ENCODE results near the gene NEUROD6. TPM values are rescaled to one million over a fixed set of nuclear protein-coding genes. Genes with fewer than 3 reads are reported as not detected.
A peak's percentile ranks its signal among the peaks of the same experiment; 100 is the strongest.

The NEUROD6 gene
- total RNA-seq, 6 donors from 2014 or later = not detected

DNA sequence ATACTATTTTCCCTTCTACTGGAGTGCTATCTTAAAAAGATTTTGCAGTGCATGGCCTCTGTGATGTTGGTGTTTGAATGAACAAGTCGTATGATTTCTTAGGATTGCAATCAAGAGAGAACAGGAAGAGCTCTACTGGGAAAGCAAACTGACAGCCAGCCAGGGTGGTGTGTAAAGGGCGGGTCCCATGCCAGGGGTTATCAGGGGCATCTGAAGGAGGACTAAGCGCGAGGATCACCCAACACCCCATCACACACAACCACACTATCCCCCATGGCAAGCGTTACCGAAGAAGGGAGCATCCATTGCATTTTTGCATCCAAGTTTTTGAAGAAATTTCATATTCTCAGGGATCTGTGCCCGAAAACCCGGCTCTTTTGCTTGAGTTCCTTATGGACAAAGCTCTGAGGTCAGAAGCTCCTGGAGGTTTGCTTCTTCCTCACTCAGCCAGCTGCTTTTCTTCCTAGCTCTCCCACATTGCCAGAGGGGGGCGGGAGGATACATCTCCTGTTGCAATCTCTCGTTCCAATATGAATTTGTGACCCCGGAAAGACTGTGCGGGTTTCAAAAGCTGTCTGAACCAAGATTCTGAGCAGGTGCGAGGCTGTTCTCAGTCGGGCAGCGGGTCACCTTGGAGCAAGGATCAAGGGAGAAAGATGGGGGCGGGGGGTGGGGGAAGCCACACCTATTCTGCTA lies 5.2 kb downstream of the NEUROD6 start:
- H3K4me3 ChIP-seq = peak overlapping the region in 1 of 4 donors; percentile 2

DNA sequence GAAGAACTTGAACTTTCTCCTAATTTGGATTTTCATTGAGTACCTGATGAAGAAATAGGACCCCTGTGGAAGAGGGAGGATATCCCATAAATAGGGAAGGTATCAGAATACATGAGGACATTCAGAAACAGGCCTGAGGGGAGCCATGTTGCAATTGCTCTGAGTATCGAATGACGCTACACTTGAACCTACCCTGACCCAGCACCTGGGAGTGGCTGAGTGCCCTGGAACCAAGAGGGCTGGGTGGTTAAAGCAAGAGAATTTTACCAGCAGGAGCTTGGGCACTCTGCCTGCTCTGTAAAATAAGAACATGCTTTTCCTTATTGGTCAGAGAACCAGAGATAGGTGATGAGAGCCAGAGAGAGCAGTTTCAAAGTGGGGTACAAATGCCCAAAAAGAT lies 7.2 kb downstream of the NEUROD6 start:
- 45 to 62% methylated on average over 2 of the region's 2 CpGs for WGBS, 2 donors
- Histone ChIP-seq H3K27ac (no peak overlapping the region), H3K27me3 (peaks cover 0 to 10% (median 3%) of the 10 kb centered on the region in 4 donors), H3K36me3 (no peaks in the 10 kb centered on the region), H3K4me3 (no peak overlapping the region), H3K4me1 (peaks cover 0 to 10% (median 6%) of the 10 kb centered on the region in 4 donors), H3K9me3 (no peaks in the 10 kb centered on the region)
- ATAC-seq (ENCODE audit: low FRiP score in 2 of 2) = no peak
- no peak for DNase-seq
- TF ChIP-seq POLR2A (IDR thresholded peaks at IDR 0.05) = no peak
- TF ChIP-seq, protein P1, sequence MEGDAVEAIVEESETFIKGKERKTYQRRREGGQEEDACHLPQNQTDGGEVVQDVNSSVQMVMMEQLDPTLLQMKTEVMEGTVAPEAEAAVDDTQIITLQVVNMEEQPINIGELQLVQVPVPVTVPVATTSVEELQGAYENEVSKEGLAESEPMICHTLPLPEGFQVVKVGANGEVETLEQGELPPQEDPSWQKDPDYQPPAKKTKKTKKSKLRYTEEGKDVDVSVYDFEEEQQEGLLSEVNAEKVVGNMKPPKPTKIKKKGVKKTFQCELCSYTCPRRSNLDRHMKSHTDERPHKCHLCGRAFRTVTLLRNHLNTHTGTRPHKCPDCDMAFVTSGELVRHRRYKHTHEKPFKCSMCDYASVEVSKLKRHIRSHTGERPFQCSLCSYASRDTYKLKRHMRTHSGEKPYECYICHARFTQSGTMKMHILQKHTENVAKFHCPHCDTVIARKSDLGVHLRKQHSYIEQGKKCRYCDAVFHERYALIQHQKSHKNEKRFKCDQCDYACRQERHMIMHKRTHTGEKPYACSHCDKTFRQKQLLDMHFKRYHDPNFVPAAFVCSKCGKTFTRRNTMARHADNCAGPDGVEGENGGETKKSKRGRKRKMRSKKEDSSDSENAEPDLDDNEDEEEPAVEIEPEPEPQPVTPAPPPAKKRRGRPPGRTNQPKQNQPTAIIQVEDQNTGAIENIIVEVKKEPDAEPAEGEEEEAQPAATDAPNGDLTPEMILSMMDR (IDR thresholded peaks at IDR 0.05) = no peak
- no peak for TF ChIP-seq EP300 (IDR thresholded peaks at IDR 0.05)
- no peak for TF ChIP-seq POLR2AphosphoS5 (IDR thresholded peaks at IDR 0.05)

More for the DNA sequence above, 5.2 kb downstream of the NEUROD6 start:
- DNase-seq (no peak), ATAC-seq (ENCODE audit: low FRiP score in 2 of 2) (no peak)
- H3K27ac ChIP-seq = no peak overlapping the region
- TF ChIP-seq POLR2AphosphoS5 (IDR thresholded peaks at IDR 0.05) (no peak), POLR2A (IDR thresholded peaks at IDR 0.05) (no peak), EP300 (IDR thresholded peaks at IDR 0.05) (no peak)
- TF ChIP-seq, protein P1 (IDR thresholded peaks at IDR 0.05) = no peak
- H3K4me1 ChIP-seq = peaks cover 0 to 10% (median 6%) of the 10 kb centered on the region in 4 donors
- no peaks in the 10 kb centered on the region for H3K36me3 ChIP-seq
- H3K9me3 ChIP-seq = no peaks in the 10 kb centered on the region
- H3K27me3 ChIP-seq = peaks cover 0 to 10% (median 3%) of the 10 kb centered on the region in 4 donors
- WGBS, 2 donors = 54 to 56% methylated on average over 16 of the region's 16 CpGs

DNA sequence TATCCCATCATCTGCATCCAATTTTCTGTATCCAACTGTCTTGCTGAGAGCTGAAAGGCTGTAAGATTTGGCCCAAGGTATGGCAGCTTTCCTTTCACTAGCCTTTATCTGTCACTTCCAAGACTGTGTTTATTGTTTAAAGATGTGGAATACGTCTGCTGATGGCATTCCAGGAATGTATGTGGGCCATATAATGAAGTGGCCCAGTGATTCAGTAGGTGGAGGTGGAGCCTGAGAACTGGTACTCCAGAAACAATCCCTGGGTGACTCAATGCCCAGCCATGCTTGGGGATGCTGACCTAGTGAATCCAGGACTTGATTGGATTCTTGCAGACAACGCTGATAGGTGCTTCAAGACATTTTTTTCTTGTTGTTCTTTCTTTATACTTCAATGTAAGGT lies 13.5 kb downstream of the NEUROD6 start:
- Histone ChIP-seq H3K9me3 (no peaks in the 10 kb centered on the region), H3K4me1 (no peaks in the 10 kb centered on the region), H3K27ac (no peak overlapping the region), H3K4me3 (no peak overlapping the region), H3K27me3 (no peaks in the 10 kb centered on the region), H3K36me3 (no peaks in the 10 kb centered on the region)
- 54 to 63% methylated on average over 2 of the region's 2 CpGs for WGBS, 2 donors
- TF ChIP-seq EP300 (IDR thresholded peaks at IDR 0.05) (no peak), POLR2AphosphoS5 (IDR thresholded peaks at IDR 0.05) (no peak), POLR2A (IDR thresholded peaks at IDR 0.05) (no peak)
- TF ChIP-seq, protein P1 (IDR thresholded peaks at IDR 0.05) = no peak
- ATAC-seq (ENCODE audit: low FRiP score in 2 of 2) (no peak), DNase-seq (no peak)

DNA sequence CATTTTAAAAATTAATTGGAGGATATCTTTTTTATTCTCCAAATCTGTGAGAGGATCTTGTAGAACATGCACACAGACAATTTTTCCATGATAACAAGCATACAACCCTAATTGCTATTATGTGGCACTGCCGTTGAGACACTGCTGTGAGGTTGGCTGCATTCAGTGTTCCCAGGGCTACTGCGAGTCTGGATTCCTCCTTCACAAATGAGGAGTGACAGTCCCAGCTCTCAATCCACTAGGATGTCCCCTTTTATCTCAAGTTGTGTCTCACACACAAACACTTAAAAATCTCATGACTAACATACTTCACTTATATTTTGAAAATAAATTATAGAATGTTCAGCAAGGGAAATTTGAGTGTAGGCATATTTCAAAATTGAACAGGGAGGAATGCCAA lies 14.1 kb downstream of the NEUROD6 start:
- DNase-seq (no peak), ATAC-seq (ENCODE audit: low FRiP score in 2 of 2) (no peak)
- H3K36me3 ChIP-seq = no peaks in the 10 kb centered on the region
- TF ChIP-seq, protein P1 (IDR thresholded peaks at IDR 0.05) = no peak
- TF ChIP-seq POLR2A (IDR thresholded peaks at IDR 0.05) (no peak), POLR2AphosphoS5 (IDR thresholded peaks at IDR 0.05) (no peak), EP300 (IDR thresholded peaks at IDR 0.05) (no peak)
- 67 to 77% methylated on average over 2 of the region's 2 CpGs for WGBS, 2 donors
- H3K27ac ChIP-seq = no peak overlapping the region
- no peaks in the 10 kb centered on the region for H3K27me3 ChIP-seq
- no peak overlapping the region for H3K4me3 ChIP-seq
- H3K9me3 ChIP-seq = no peaks in the 10 kb centered on the region
- H3K4me1 ChIP-seq = no peaks in the 10 kb centered on the region

DNA sequence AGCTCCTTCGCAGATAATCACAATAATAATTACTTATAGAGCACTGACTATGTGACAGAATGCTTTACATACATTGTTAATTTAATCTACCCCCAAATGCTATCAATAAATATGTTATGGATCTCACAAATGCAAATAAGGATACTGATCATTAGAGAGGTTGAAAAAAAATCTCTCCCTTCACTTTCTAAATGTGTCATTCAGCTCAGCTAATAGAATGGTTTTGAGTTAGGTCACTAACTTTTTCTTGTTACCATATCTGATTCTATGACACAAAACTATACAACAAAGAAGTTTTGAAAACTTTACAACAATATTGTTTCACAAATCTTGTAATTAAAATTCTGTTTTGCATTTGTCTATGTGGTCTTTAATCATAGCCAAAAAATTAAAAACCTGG lies 17.4 kb downstream of the NEUROD6 start:
- H3K4me3 ChIP-seq = no peak overlapping the region
- H3K36me3 ChIP-seq = no peaks in the 10 kb centered on the region
- no peaks in the 10 kb centered on the region for H3K9me3 ChIP-seq
- no peaks in the 10 kb centered on the region for H3K27me3 ChIP-seq
- DNase-seq = no peak
- TF ChIP-seq, protein P1 (IDR thresholded peaks at IDR 0.05) = no peak
- TF ChIP-seq POLR2AphosphoS5 (IDR thresholded peaks at IDR 0.05) (no peak), POLR2A (IDR thresholded peaks at IDR 0.05) (no peak), EP300 (IDR thresholded peaks at IDR 0.05) (no peak)
- 65 to 76% methylated on average over 1 of the region's 1 CpG for WGBS, 2 donors
- H3K4me1 ChIP-seq = no peaks in the 10 kb centered on the region
- H3K27ac ChIP-seq = no peak overlapping the region
- no peak for ATAC-seq (ENCODE audit: low FRiP score in 2 of 2)
